HEK293 (cell line): ENCODE measurements around the gene CD151.

Source experiments
- CTCF ChIA-PET: fragments of 350-600 bp; formaldehyde crosslinking; extraction: SDS; loops from one replicate; lab custom pipeline; 2021; ENCODE audit warnings: antibody characterized with exemption; lab: Yijun Ruan, JAX
- POLR2A ChIA-PET: fragments of 300-600 bp; formaldehyde crosslinking; extraction: SDS; loops from one replicate; lab custom pipeline; 2020; ENCODE audit warnings: antibody characterized with exemption, inconsistent platforms; lab: Yijun Ruan, JAX
- H3K27ac ChIP-seq: fragments of 200-500 bp; sonication (Bioruptor generic); 2 replicates; pipeline ENCODE4 v1.5.1; 2014; ENCODE audit warnings: low read depth, low read length, control low read depth, inconsistent platforms; ENCODE audit errors: extremely low read depth
- H3K36me3 ChIP-seq, 2 experiments: fragments of 200-500 bp in 1 of 2; sonication (Bioruptor generic) in 1 of 2; 1 replicate in 1 of 2; 2 replicates in 1 of 2; pipeline ENCODE4 v1.5.1; 2014 to 2017; ENCODE audit warnings: inconsistent platforms in 2 of 2, low read length in 2 of 2; ENCODE audit not compliant: control insufficient read depth in 2 of 2, insufficient read depth in 1 of 2
- H3K4me1 ChIP-seq: fragments of 200-500 bp; sonication (Bioruptor generic); 2 replicates; pipeline ENCODE4 v1.5.1; 2014; ENCODE audit warnings: mild to moderate bottlenecking, low read length, inconsistent platforms; ENCODE audit not compliant: control insufficient read depth, insufficient read depth
- H3K4me3 ChIP-seq: 2 replicates; pipeline ENCODE4 v1.5.1; 2011; ENCODE audit warnings: low read depth, mild to moderate bottlenecking, control low read depth, low read length, moderate library complexity
- H3K9me3 ChIP-seq: fragments of 200-500 bp; sonication (Bioruptor generic); 2 replicates; pipeline ENCODE4 v1.5.1; 2014; ENCODE audit warnings: low read depth, low read length, inconsistent platforms; ENCODE audit not compliant: control insufficient read depth, insufficient read depth
- CTCF ChIP-seq: fragments of 450-650 bp; formaldehyde crosslinking; IDR thresholded peaks from 2 replicates; pipeline ENCODE4 v1.5.1; 2016; ENCODE audit warnings: missing biosample characterization, missing genetic modification characterization
- EGR2 ChIP-seq: fragments of 450-650 bp; formaldehyde crosslinking; IDR thresholded peaks from 2 replicates; pipeline ENCODE4 v1.5.1; 2016; ENCODE audit warnings: low read depth, missing biosample characterization, missing genetic modification characterization
- GLIS1 ChIP-seq: fragments of 450-650 bp; formaldehyde crosslinking; IDR thresholded peaks from 2 replicates; pipeline ENCODE4 v1.5.1; 2016; ENCODE audit warnings: missing biosample characterization, missing genetic modification characterization
- GLIS2 ChIP-seq: fragments of 450-650 bp; formaldehyde crosslinking; IDR thresholded peaks from 2 replicates; pipeline ENCODE4 v1.5.1; 2016; ENCODE audit warnings: missing biosample characterization, missing genetic modification characterization
- KLF1 ChIP-seq: fragments of 450-650 bp; formaldehyde crosslinking; IDR thresholded peaks from 2 replicates; pipeline ENCODE4 v1.5.1; 2016; ENCODE audit warnings: missing biosample characterization, missing genetic modification characterization
- KLF8 ChIP-seq: fragments of 450-650 bp; formaldehyde crosslinking; IDR thresholded peaks from 2 replicates; pipeline ENCODE4 v1.5.1; 2016; ENCODE audit warnings: missing biosample characterization, missing genetic modification characterization
- PRDM10 ChIP-seq: fragments of 450-650 bp; formaldehyde crosslinking; IDR thresholded peaks from 2 replicates; pipeline ENCODE4 v1.5.1; 2016; ENCODE audit warnings: missing biosample characterization, missing genetic modification characterization
- REST ChIP-seq: fragments of 450-650 bp; formaldehyde crosslinking; IDR thresholded peaks from 2 replicates; pipeline ENCODE4 v1.5.1; 2016; ENCODE audit warnings: missing biosample characterization, missing genetic modification characterization
- YY1 ChIP-seq: fragments of 450-650 bp; formaldehyde crosslinking; IDR thresholded peaks from 2 replicates; pipeline ENCODE4 v1.5.1; 2018; ENCODE audit warnings: missing biosample characterization, missing genetic modification characterization
- ZFHX2 ChIP-seq: fragments of 450-650 bp; formaldehyde crosslinking; conservative IDR thresholded peaks from 2 replicates; pipeline ENCODE4 v1.5.1; 2016; ENCODE audit warnings: missing biosample characterization, missing genetic modification characterization
- ZIC2 ChIP-seq: fragments of 450-650 bp; formaldehyde crosslinking; IDR thresholded peaks from 2 replicates; pipeline ENCODE4 v1.5.1; 2016; ENCODE audit warnings: missing biosample characterization, missing genetic modification characterization
- ZNF335 ChIP-seq: fragments of 450-650 bp; formaldehyde crosslinking; conservative IDR thresholded peaks from 2 replicates; pipeline ENCODE4 v1.5.1; 2016; ENCODE audit warnings: missing biosample characterization, missing genetic modification characterization
- ZNF362 ChIP-seq: fragments of 450-650 bp; formaldehyde crosslinking; IDR thresholded peaks from 2 replicates; pipeline ENCODE4 v1.5.1; 2016; ENCODE audit warnings: missing biosample characterization, missing genetic modification characterization
- ZNF600 ChIP-seq: fragments of 450-650 bp; formaldehyde crosslinking; IDR thresholded peaks from 2 replicates; pipeline ENCODE4 v1.5.1; 2016; ENCODE audit warnings: missing biosample characterization, missing genetic modification characterization
- ZNF776 ChIP-seq: fragments of 450-650 bp; formaldehyde crosslinking; IDR thresholded peaks from 2 replicates; pipeline ENCODE4 v1.5.0; 2017; ENCODE audit warnings: missing biosample characterization, missing genetic modification characterization, borderline replicate concordance

CD151 gene

GRCh38 chr11:849104-849824 lies 16.5 kb downstream of the CD151 start (continued):
- TF ChIP-seq PRDM10 (tag by site-specific recombination) (no peak), ZNF362 (tag by site-specific recombination) (no peak), KLF8 (tag by site-specific recombination) (0 out of 2 replicates have a peak, but pooled peaks have one; percentile 18), ZNF335 (tag by site-specific recombination) (peak; percentile 54)

- TF ChIP-seq KLF1 (peak; percentile 34; the same call in 1 of the 2 replicates), ZNF776 (no peak)
Measured at GRCh38 chr11:849951-850774, 17.4 kb downstream of the CD151 start.

GRCh38 chr11:850775-851763 lies 18.3 kb downstream of the CD151 start:
- ChIA-PET POLR2A (no interaction called here), CTCF (interaction anchor here (0.6 to 1.6 kb wide), 5 partner anchors 8 to 194 kb away, joined by 3 to 4 read pairs (median 3); no protein-coding TSS in a partner anchor)
- H3K9me3 ChIP-seq: no peaks in the 10 kb centered on the region
- no peaks in the 10 kb centered on the region for H3K36me3 ChIP-seq
- no peak overlapping the region for H3K27ac ChIP-seq
- H3K4me1 ChIP-seq: 0 out of 2 replicates have a peak, but pooled peaks cover 2% of the 10 kb centered on the region
- H3K4me3 ChIP-seq: no peak overlapping the region
- TF ChIP-seq REST (no peak), GLIS1 (tag by site-specific recombination) (peak; percentile 52; the same call in 1 of the 2 replicates), ZFHX2 (tag by site-specific recombination) (0 out of 2 replicates have a peak, but pooled peaks have one; percentile 16), EGR2 (tag by site-specific recombination) (peak; percentile 46; the same call in 1 of the 2 replicates), ZIC2 (tag by site-specific recombination) (0 out of 2 replicates have a peak, but pooled peaks have one; percentile 10), YY1 (tag by site-specific recombination) (no peak), CTCF (0 out of 2 replicates have a peak, but pooled peaks have one; percentile 38), ZNF600 (tag by site-specific recombination) (0 out of 2 replicates have a peak, but pooled peaks have one; percentile 20), GLIS2 (tag by site-specific recombination) (peak; percentile 53; the same call in 1 of the 2 replicates)

More at GRCh38 chr11:849951-850774, 17.4 kb downstream of the CD151 start:
- Histone ChIP-seq H3K9me3 (no peaks in the 10 kb centered on the region), H3K36me3 (no peaks in the 10 kb centered on the region), H3K27ac (no peak overlapping the region), H3K4me1 (0 out of 2 replicates have a peak, but pooled peaks cover 2% of the 10 kb centered on the region), H3K4me3 (peak overlapping the region; percentile 34)
- CTCF ChIA-PET: no interaction called here
- POLR2A ChIA-PET: no interaction called here
